GM12873 (cell line): ENCODE results near the gene CORIN.

Source experiments
- TF ChIP-seq, protein P1 (sequence below): IDR thresholded peaks from 2 replicates; pipeline ENCODE4 v1.5.1; 2012; ENCODE audit warnings: low read depth, mild to moderate bottlenecking, moderate library complexity, low read length, control low read depth; ENCODE audit not compliant: insufficient read depth; ENCODE audit errors: missing control alignments

Gene CORIN

DNA sequence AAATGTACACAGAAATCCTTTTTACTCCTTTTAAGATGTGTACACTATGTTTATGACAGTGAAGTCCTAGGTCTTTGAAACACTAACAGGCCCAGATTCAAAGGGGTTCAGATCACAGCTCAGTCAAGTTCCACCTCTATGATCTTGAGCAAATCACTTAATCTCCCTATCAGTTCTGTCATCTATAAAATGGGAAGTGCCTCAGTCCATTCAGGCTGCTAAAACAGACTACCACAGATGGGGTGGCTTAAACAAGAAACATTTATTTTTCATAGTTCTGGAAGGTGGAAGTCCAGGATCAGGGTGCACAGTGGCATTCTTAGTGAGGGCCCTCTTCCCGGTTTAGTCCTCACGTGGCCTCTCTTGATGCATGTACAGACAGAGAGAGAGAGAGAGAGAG, 117.1 kb downstream of the CORIN start:
- TF ChIP-seq, protein P1, sequence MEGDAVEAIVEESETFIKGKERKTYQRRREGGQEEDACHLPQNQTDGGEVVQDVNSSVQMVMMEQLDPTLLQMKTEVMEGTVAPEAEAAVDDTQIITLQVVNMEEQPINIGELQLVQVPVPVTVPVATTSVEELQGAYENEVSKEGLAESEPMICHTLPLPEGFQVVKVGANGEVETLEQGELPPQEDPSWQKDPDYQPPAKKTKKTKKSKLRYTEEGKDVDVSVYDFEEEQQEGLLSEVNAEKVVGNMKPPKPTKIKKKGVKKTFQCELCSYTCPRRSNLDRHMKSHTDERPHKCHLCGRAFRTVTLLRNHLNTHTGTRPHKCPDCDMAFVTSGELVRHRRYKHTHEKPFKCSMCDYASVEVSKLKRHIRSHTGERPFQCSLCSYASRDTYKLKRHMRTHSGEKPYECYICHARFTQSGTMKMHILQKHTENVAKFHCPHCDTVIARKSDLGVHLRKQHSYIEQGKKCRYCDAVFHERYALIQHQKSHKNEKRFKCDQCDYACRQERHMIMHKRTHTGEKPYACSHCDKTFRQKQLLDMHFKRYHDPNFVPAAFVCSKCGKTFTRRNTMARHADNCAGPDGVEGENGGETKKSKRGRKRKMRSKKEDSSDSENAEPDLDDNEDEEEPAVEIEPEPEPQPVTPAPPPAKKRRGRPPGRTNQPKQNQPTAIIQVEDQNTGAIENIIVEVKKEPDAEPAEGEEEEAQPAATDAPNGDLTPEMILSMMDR: no peak

DNA sequence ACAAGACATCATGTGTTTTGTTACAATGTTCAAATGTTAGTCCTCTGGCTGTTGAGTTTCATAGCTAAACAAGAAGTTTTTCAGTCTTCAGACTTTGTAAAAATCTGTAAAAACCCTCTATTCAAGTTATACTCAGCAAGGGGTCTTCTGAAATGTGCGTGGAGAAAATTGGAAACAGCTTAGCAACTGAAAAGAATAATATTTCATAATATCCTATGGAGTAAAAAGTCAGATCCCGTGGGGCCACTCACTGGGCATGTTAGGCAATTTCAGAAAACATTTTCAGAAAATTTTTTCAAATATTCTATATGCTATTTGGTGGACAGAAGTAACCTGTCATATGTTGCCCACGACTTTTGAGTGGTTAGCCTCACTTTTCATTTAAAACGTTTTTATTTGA, 118.3 kb downstream of the CORIN start:
- TF ChIP-seq, protein P1: no peak

DNA sequence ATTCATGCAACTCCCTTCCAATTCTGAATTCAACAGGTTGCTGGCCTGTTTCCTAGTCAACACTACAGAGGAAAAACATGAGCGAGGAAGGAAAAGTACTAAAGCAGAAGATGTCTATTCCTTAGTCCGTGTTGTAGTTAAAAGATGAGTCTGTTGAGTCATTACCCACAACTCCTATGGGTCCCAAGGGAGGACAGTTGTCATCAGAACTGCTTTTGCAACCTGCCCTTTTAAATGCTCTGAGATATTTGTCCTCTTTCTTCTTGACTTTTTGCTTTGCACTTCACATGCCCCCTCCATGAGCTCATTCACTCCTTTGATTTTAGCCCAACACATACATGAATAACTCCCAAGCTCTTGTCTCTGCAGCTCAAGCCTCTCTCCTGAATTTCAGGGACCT, 119.2 kb downstream of the CORIN start:
- TF ChIP-seq, protein P1: no peak

DNA sequence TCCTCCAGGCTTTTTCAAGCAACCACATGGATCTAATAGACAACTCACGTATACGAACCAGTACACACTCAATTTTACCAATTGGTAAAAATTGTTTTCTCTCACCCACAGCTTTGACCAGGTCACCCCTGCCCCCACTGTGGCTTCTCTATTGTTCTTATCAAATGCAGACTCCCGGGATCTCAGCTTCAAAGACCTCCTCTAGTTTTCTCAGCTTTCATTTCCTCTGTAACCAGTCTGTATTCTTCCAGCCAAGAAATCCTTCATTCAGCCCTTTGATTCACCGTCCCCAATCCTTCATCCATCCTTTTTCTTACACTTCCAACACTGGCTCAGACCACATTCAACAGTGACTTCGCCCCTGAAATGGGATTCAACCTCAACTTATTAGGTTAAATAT, 120.7 kb downstream of the CORIN start:
- TF ChIP-seq, protein P1: no peak

DNA sequence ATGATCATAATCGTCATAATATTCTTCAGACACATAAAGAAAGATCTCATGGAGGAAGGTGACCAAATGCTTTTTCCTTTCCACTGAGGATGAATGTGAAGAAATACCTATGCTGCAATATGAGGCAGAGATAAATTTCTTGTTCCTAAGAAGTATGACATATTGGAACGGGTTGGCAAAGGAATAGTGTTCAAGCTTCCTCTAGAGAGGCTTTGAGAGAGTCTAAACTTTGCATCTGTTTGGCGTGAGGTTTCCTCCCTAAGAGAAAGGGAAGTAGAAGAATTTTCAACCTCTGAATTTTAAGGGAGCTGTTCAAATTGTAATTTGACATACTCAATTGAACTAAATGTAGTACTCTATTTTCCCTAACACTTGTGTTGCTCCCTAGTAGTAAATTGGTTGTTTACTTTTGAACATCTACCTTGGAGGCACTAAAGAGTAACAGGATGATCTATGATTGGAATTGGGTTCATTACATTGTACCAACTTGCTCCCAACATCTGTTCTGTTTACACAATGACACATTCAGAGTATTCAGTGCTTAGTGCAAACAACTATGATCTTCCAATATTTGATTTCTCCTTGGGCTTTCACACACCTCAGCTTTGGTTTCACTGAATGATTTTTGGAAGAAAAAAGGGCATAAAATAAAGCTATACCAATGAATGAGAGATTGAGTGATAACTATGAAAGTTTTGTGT, 122.0 kb downstream of the CORIN start:
- TF ChIP-seq, protein P1: no peak

DNA sequence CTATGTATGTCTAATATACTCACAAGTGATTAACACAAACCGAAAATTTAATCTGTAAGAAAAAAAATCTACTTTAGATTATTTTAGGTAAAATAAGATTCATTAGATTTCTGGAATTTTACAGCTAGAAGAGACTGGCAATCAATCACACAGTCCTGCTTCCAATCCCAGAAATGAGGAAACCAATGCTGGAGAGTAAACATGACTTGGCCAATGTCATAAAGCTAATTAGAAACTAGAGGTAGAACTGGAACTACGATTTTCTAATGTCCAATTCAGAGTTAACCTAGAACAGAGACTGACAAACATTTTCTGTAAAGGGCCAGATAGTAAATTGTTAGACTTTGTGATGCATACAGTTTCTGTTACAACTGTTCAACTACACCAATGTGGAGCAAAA, 123.6 kb downstream of the CORIN start:
- TF ChIP-seq, protein P1: no peak

DNA sequence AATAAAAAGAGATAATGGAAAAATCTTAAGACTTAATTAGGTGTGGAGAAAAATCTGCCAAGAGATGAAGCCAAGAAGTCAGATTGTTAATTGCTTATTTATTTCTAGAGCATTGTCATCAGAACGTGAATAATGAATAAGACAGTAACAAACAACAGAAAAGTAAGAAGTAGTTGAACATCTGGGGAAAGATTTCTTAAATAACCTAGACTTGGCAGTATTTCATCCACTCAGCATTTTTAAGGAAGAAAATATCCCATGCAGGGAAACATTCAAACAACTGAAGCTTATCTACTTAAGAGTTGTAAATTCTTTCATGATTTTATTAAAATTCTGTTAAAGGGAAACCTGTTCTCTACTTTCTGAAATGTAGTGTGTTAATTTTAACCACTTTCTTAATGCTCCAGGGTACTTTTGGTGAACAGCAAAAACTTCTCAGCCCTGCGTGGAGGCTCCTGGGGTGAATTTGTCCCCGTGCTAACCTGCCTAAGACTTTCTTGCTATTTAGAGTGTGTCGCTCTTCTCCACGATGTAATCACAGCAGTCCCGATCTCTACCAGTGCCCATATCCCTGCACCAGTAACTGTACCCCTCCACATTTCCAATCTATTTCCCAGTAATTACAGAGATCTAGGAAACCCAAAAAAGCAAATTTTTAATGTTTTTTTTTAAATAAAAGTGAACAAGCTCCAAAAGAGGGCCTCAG, 124.6 kb downstream of the CORIN start:
- TF ChIP-seq, protein P1: no peak
